NCI-H446 (cell line): Measurements from ENCODE around the gene EPHB2.
"Not testable (repeated sequence)": the region's sequence is repeated elsewhere in the genome, so short reads cannot be mapped to it uniquely, and the experiment has no call there.

Experiments
- DNase-seq, 2 experiments: peaks; one replicate each; lab custom pipeline; 2025; lab: John Stamatoyannopoulos, UW

The EPHB2 gene

DNA sequence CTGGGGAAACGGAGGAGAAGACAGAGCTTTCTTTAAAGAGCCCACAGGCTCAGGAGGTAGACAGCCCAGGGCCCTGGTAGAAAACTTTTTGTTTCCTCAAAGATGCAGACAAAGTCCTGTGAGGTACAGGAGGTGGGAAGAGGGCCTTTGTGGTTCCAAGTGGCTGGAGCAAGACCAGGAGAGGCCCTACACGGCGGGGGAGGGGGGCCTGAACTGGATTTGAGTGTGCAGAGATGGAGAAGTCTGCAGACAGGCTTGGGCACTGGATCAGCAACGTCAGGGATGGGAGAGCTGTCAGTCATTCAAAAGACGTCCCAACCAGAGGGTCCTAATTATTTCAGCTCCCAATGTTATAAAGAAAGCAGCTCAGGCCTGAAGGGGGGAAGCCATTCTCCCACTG is 126.2 kb downstream of the EPHB2 start:
- no peak for DNase-seq

DNA sequence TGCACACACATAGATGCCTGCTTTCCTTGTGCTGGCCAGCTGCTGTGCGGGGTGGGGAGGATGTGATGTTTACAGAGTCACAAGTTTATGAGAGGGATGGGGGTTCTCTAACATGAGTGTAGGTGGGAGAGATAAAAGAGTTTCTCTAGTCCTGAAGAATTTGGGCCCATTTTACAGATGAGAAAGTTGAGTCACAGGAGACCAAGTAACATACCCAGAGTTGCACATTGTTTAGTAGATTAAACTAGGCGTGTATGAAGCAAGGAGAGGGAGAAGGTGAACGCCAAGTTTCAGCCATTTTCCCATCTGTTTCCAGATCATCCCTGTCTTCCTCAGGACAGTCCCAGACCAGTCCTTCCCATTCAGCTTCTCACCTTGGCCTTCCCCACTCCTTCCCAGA is 126.7 kb downstream of the EPHB2 start:
- no peak for DNase-seq

DNA sequence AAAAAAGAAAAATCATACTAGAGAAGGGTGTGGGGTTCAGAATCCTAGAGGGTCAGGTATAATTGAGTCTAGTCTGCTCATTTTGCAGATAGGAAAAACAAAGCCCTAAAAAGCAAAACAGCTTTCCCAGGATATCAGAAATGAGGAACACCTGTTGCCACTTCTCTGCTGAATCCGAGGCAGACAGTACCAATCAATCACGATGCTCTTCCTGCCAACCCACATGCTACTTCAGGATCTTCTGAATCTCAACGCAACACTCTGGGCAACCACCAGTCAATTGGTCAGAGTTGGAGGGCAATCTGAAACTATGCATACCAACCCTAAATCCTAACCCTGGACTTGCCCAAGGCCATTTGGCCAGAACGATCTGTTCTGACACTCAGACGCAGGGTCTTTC is 128.3 kb downstream of the EPHB2 start:
- peak in 1 of 2 experiments; percentile 20 for DNase-seq

DNA sequence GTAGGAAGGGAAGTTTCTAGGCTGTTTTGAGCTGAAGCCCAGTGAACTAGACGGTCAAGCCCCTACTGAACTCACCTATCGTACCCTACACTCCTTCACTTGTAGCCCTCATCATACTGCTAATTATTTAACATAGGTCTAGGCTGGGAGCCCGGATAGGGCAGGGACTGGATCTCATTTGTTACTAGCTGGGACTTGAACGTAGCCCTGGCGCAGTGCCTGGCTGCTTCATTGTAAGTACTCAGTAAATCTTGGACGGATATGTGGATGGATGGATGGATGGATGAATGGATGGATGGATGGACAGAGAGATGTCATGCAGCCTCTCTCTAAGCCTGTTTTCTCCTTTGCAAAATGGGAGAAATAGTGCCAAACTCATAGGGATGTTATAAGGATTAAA is 129.2 kb downstream of the EPHB2 start:
- DNase-seq: peak; percentile 52 to 67

DNA sequence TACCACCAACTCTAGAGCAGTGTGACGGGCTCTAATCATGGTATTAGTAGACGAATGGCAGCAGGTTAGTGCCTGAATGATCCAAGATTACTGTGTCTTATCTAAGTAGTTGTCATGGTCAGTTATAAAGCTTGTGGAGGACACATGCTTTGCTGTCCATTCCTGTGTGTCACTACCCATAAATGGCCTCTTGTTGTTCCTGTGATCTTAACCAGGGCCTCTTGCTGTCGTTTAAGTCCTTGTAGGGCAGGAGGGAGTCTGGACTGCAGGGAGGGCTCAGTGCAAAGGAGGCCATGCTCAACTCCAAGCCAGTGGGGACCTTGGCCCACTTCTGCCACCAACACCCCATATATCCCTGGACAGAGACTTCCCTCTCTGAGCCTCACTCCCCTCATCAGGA is 130.5 kb downstream of the EPHB2 start:
- no peak for DNase-seq

DNA sequence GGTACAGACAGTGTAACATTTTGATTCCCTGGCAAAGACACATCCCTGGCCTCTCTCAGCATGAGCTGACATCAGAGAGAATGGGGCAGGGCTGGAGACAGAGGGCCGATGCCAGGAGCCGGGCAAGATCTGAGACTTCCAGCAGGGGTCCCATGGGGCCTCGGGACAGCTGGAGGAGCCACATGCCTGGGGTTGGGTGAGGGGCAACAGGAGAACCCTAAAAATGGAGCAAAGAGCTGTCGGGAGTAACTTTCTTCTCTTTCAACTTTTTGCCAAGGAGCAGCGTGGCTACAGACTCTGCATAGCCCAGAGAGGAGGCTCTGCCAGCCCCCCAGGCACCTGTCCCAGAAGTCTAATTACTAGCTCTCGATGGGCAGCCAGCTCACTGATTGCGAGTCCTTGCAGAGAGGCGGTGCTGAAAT is 131.2 kb downstream of the EPHB2 start:
- peak; percentile 93 to 95 for DNase-seq

DNA sequence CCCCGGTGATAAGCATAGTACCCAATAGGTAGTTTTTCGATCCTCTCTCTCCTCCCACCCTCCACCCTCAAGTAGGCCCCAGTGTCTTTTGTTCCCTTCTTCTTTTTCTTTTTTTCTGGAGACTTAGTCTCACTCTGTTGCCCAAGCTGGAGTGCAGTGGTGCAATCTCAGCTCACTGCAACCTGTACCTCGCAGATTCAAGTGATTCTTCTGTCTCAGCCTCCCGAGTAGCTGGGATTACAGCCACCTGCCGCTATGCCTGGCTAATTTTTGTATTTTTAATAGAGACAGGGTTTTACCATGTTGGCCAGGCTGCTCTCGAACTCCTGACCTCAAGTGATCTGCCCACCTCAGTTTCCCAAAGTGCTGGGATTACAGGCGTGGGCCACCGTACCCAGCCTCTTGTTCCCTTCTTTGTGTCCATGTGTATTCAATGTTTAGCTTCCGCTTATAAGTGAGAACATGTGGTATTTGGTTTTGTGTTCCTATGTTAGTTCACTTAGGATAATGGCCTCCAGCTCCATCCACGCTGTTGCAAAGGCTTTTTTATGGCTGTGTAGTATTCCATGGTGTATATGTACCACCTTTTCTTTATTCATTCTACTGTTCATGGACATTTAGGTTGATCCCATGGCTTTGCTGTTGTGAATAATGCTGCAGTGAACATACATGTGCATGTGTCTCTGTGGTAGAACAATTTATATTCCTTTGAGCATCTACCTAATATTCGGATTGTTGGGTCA is 133.0 kb downstream of the EPHB2 start:
- DNase-seq: not testable (repeated sequence)

DNA sequence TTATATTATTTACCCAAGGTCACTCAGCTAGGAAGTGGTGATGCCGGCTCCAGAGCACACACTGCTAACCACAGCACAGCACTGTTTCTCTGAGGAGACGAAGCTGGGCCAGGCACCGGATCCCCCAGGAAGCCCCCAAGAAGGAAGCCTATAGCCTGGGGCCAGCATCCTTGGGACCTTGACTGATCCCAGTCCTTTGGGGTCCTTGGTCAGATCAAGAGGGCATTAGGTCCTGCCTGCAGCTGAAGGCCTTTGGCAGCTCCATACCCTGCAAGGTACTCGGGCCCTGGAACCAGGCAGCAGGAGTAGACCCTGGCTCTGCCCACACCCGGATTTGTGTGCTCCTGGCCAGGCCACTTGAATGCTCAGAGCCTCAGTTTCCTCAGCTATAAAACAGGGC is 134.0 kb downstream of the EPHB2 start:
- DNase-seq: no peak

DNA sequence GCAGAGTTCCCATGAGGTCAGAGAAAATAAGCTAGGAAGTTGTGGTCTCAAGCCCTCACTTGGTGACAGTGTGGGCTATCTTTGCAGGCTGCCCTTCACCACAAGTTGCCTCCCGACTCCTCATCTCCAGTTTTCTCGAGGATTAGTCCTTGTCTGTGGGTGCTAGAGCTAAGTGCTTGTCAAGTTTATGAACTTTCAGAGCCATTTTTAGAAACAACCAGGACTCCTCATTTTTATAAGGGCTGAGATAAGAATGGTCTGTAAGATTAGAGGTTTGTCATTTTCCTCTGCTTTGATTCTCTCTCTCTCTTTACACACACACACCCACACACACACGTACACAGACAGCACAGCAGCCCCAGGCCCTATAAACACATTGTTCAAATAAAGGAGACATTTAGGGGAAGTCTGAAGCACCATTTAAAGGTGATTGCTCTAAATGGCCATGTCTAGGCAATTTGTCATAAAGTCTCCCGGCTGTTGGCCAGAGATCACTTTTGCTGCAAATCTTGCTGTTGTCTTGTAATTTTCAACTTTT is 134.8 kb downstream of the EPHB2 start:
- DNase-seq: no peak

DNA sequence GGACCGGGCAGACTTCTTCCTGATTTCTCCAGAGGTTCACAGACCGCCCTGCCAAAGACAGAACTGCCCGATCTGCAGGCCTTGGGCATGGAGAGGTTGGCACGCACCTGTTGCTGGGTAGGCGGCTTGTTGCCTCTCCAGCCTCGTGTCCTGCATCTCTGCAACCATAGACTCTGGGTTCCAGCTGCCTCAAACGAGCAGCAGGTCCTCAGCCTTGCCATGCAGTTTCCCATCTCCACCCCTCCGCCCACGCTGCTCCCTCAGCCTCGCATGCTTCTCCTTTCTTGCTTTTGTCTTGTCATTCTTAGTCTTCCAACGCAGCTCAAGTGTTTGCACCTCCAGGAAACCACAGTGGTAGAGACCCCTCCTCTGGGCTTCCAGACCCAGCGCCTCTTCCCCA is 135.8 kb downstream of the EPHB2 start:
- no peak for DNase-seq

DNA sequence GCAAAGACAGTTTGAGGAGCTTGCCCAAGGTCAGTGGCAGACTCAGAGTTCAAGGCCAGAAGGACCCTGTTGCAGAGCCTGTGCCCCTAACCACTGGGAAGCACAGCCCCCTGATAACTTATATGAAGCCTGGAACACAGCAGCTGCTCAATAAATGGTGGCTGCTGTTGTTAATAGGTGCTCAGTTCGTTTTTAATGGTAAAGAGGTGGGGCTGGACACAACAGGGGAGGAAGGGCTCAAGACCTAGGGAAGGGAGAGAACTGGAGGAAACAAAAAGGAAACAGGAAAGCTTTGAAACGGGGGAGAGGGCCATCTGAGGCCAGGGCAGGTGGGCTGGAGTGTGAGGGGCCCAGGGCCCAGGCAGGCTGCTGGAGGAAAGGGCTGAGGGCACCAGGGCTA is 136.6 kb downstream of the EPHB2 start:
- no peak for DNase-seq

DNA sequence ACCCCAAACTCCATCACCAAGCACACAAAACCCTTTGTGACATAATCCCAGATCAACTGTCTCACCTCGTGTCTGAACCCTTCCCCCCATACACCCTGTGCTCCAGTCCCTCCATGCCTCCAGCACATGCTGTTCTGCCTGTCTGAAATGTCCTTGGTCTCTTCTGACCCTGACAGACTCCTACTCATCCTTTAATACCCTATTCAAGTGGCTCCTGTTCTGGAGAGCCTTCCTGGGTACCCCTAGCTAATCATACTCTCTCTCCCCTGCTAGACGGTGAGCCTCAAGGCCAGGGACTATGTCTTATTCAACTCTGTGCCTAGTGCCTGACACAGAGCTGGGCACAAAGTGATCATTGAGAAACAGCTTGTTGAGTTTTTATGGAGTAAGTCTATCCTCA is 137.1 kb downstream of the EPHB2 start:
- DNase-seq: no peak

DNA sequence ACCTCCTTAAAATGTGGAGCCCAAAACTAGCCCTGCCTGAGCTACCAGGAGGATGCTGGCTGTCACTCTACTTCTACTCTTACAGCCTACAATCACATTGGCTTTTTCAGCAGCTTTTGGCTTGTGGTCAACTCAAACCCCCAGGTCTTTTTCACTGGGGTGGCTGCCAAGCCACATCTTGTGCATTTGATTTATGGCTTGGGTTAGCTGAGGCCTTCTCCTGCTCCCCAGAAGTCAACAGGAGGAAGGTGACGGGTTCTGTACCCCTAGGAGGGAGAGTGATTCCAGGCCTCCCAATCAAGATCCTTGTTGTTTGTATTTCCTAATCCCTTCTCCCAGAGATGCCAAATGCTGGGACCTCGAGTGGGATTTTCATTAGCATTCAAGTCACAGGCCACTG is 137.8 kb downstream of the EPHB2 start:
- DNase-seq: peak in 1 of 2 experiments; percentile 34

DNA sequence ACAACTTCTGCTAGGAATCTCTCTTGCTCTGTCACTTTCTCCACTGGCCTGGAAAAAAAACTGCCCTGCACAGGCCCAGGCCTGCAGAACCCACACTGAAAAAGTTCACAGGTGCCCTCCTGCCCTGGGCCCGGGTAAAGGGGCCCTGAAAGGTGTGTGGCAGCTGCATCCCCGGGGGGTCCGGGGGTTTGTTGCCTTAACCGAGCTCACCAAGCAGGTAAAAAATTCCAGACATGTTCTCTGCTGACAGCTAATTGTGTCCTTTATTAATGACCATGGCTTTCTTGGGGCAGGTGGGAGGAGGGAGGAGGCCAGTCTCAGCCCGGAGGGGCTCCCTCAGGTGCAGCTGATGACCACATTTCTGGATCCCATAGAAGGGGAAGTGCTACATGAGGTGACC is 139.1 kb downstream of the EPHB2 start:
- no peak for DNase-seq

DNA sequence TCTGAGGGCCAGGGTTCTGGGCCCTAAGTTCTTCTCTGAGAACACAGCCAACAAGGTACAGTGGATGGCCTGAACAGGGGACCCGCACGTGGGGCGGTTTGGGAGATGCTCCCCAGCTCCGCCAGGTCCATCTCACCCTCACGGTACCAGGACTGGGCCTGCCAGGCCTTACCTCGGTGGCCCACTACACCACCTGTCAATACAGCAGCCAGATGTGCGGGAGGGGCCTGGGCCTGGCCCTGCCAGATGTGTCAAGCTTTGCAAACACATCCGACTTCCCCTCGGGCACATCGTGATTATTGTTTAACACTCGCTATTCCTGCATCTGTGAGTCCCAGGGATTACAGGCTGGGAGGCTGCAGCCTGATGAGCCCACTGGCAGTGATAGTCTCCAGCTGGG is 139.6 kb downstream of the EPHB2 start:
- DNase-seq: no peak

DNA sequence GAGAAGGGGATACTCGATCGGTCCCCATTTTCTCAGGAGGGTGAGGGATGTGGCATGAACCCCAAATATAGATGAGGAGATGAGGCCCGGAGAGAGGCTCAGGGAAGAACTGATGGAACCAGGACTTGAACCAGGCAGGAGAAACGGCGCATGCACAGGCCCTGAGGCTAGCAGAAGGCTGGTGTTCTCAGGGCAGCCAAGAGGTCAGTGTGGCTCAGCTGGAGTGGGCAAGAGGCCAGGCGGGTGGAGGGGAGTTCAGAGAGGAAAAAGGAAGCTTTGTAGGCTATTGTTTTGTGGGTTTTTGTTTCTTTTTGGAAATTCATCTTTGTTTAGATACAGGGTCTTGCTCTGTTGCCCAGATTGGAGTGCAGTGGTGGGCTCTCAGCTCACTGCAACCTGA is 140.0 kb downstream of the EPHB2 start:
- DNase-seq: no peak

DNA sequence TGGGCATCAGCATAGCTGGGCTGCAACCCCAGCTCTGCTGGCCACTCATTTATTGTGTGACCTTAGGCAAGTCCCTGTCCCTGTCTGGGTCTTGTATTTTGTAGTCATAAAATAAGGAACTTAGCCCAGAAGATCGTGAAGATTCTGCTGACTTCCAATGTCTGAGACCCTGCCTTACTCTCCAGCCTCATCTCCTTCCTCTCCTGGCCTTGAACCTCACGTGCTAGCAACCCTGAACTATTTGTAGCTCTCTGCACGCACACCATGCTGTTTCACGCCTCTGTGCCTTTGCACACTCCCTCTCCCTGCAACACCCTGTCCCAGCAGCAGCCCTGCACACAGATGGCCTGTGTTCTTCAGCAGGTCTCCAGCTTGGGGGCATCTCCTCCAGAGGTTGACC is 140.9 kb downstream of the EPHB2 start:
- DNase-seq: no peak

DNA sequence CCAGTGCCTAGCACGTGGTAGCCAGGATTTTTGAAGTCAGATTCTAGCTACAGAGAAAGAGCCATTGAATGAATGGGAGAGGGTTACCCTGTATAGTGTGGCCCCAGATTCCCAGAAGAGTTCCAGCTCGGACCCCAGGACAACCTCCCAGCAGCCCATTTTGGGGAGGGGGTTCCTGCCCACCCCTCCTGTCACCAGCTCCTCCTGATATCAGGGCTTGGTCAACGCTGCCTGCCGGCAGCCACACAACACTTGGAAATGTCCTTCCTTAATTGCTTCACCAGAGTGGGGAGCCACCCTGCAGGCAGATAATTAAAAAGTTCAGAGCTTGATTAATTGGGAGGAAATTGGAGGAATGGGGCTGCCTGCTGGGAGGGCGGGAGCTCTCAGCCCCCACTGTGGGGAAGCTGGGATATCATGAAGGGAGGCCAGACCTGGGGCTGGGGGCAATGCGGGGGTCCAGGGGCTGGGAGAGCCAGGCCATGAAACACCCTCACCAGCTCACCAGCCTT is 141.6 kb downstream of the EPHB2 start:
- no peak for DNase-seq

DNA sequence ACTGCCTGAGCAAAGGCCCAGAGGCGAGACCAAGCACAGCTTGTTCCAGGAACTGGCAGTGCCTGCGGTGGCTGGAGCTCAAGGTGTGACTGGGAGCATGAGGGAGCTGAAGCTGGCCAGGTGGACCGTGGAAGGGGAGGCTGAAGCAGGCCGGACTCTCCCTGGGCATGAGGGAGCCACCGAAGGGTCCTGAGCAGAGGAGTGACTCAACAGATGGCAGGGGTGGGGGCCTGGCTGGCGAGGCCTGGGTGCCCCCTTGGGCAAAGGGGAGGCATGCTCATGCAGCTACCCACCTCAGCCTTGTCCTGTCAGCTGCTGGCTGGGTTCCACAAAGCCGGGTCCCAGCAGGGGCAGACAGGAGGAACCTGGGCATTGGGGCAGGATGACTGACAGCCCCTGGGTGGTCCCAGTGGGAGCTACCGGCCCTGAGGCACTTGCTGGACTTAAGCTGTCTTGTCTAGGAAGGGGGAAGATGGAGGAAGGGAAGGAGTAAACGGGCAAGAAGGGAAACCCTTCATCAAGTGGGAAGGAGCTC is 143.1 kb downstream of the EPHB2 start:
- no peak for DNase-seq

DNA sequence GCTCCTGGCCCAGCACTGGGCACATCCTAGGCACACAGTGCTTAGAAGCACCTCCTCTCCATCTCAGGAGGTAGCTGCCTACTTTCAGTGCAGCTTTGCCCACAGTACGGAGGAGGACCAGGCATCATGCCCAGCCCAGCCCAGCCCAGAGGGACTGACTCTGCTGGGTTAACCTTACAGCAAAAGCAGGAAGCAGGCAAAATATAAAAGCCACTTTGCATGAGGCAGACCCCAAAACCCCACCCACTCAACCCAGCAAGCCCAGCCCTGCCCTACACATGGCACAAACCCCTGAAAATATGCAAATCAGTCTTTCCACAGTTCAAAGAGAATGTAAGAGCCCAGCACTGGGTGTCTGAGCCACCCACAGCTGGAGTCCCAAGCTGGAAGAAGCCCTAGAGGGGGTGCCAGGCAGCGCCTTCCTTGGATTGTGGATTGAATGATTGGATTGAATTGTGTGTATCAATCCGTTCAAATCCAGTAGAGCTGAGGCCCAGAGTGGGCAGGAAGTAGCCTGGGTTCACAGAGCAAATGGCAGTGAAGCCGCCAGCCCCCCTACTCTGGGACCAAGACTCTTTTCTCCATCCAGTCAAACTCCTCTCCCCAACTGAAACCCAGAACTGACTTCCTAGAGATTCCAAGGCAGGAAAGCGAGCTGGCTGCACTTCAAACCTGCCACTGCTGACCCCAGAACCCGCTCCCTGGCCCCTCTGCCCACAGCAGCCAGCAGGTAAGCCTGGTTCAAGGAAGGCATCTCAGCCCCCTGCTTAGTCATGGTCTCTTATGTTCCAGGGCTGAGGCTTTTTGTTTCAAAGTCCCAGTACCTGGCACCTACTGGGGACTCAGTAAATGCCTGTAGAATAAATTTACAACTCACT is 144.3 kb downstream of the EPHB2 start:
- no peak for DNase-seq

DNA sequence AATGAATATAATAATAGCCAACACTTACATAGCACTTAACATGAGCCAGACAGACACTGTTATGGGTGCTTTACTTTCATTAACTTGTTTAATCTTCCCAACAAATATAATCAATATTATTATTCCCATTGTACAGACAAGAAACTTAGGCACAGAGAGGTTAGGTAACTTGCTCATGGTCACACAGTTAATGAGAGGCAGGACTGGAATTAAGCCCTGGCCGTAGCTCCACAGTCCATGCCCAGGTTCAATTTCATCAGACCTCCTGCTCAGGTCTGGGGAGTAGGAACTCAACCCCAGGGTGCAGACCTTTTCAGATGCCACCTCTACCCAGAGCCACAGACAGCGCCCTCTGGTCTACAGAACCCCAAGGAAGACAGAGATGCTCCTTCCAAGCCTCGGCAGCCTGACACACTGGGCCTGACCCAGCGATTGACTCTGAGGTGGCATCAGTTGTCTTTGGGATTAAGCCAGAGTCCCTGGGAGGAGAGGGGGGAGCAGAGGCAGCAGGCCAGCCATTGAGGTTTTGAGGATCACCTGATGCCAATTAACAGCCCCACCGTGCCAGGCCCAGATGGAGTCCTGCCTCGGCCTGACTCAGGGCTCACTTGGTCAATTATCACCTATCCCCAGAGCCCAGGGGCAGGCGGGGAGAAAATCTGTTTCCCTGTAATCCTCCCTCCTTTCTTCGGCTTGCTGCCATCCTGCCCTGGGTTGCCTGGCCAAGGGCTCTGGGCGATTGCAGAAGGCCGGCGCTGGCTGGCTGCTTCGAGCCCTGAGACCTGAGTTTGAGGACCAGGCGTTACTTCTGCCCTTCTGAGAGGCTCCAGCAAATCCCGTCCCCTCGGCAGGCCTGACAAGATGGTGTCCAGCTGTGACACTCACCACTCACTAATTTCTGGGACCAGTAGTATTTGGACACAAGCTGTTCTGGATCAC is 145.3 kb downstream of the EPHB2 start:
- DNase-seq: peak; percentile 84 to 94
